ENCODE results near the gene PGBD5.

PGBD5 gene

GRCh38 chr1:230350208-230350921 lies 75.8 kb downstream of the PGBD5 start:
- no peak for DNase-seq (ENCODE audit: low read depth in 3 of 3, low spot score in 1 of 3)

- DNase-seq (ENCODE audit: low read depth in 3 of 3, low spot score in 1 of 3): no peak
These were observed 77.1 kb downstream of the PGBD5 start for GRCh38 chr1:230349020-230349393.

- DNase-seq (ENCODE audit: low read depth in 3 of 3, low spot score in 1 of 3): no peak
These were observed 77.6 kb downstream of the PGBD5 start for GRCh38 chr1:230348386-230349019.

GRCh38 chr1:230347896-230348295 lies 78.2 kb downstream of the PGBD5 start:
- no peak for DNase-seq (ENCODE audit: low read depth in 3 of 3, low spot score in 1 of 3)

- no peak for DNase-seq (ENCODE audit: low read depth in 3 of 3, low spot score in 1 of 3)
These were observed 80.8 kb downstream of the PGBD5 start for GRCh38 chr1:230345139-230345885.

- DNase-seq (ENCODE audit: low read depth in 3 of 3, low spot score in 1 of 3): no peak
These were observed 83.4 kb downstream of the PGBD5 start for GRCh38 chr1:230342699-230343098.

GRCh38 chr1:230342019-230342418 lies 84.1 kb downstream of the PGBD5 start:
- no peak for DNase-seq (ENCODE audit: low read depth in 3 of 3, low spot score in 1 of 3)

GRCh38 chr1:230341162-230341546 lies 85.0 kb downstream of the PGBD5 start:
- DNase-seq (ENCODE audit: low read depth in 3 of 3, low spot score in 1 of 3): no peak

GRCh38 chr1:230340526-230341161 lies 85.5 kb downstream of the PGBD5 start:
- DNase-seq (ENCODE audit: low read depth in 3 of 3, low spot score in 1 of 3): no peak

GRCh38 chr1:230339033-230339432 lies 87.1 kb downstream of the PGBD5 start:
- DNase-seq (ENCODE audit: low read depth in 3 of 3, low spot score in 1 of 3): no peak

GRCh38 chr1:230337266-230337665 lies 88.9 kb downstream of the PGBD5 start:
- DNase-seq (ENCODE audit: low read depth in 3 of 3, low spot score in 1 of 3): no peak

- DNase-seq (ENCODE audit: low read depth in 3 of 3, low spot score in 1 of 3): no peak
These were observed 90.1 kb downstream of the PGBD5 start for GRCh38 chr1:230335861-230336522.

GRCh38 chr1:230334447-230334837 lies 91.7 kb downstream of the PGBD5 start:
- no peak for DNase-seq (ENCODE audit: low read depth in 3 of 3, low spot score in 1 of 3)

- DNase-seq (ENCODE audit: low read depth in 3 of 3, low spot score in 1 of 3): no peak
These were observed 92.3 kb downstream of the PGBD5 start for GRCh38 chr1:230333590-230334446.

- no peak for DNase-seq (ENCODE audit: low read depth in 3 of 3, low spot score in 1 of 3)
These were observed 93.5 kb downstream of the PGBD5 start for GRCh38 chr1:230332575-230333066.

GRCh38 chr1:230332061-230332460 lies 94.1 kb downstream of the PGBD5 start:
- DNase-seq (ENCODE audit: low read depth in 3 of 3, low spot score in 1 of 3): no peak

GRCh38 chr1:230330157-230330556 lies 96.0 kb downstream of the PGBD5 start:
- DNase-seq (ENCODE audit: low read depth in 3 of 3, low spot score in 1 of 3): no peak

- no peak for DNase-seq (ENCODE audit: low read depth in 3 of 3, low spot score in 1 of 3)
These were observed 97.7 kb downstream of the PGBD5 start for GRCh38 chr1:230328342-230329015.

GRCh38 chr1:230327892-230328284 lies 98.2 kb downstream of the PGBD5 start:
- DNase-seq (ENCODE audit: low read depth in 3 of 3, low spot score in 1 of 3): no peak

All from stimulated activated CD4-positive, alpha-beta T cell treated with anti-CD3 and anti-CD28 coated beads, TNF-alpha, amount 100 ng/mL, for 1 hour (primary cell).